SK-N-SH treated with all-trans-retinoic acid at 6 μM for 48 hours (cell line): Measurements from ENCODE around the gene SNAP25.
A peak's percentile ranks its signal among the peaks of the same experiment; 100 is the strongest.

ENCODE experiments used
- ATAC-seq: fragments of 200-7000 bp; cut with Tn5 transposase; 3 replicates; pipeline ENCODE4 v1.9.1; 2020; ENCODE audit warnings: mild to moderate bottlenecking, moderate library complexity
- BACH2 ChIP-seq: fragments of 250-450 bp; sonication (Bioruptor Pico); IDR thresholded peaks from 2 replicates; pipeline ENCODE4 v1.9.0; 2021; ENCODE audit warnings: mild to moderate bottlenecking, borderline replicate concordance
- CREB5 ChIP-seq: fragments of 250-450 bp; sonication (Bioruptor Pico); IDR thresholded peaks from 2 replicates; pipeline ENCODE4 v1.5.1; 2020; ENCODE audit warnings: low read depth, mild to moderate bottlenecking, moderate library complexity
- CSDC2 ChIP-seq: fragments of 250-450 bp; sonication (Bioruptor Pico); IDR thresholded peaks from 2 replicates; pipeline ENCODE4 v1.5.0; 2020; ENCODE audit warnings: mild to moderate bottlenecking, moderate library complexity
- CSRNP3 ChIP-seq: fragments of 250-450 bp; sonication (Bioruptor Pico); IDR thresholded peaks from 2 replicates; pipeline ENCODE4 v1.5.1; 2021; ENCODE audit warnings: mild to moderate bottlenecking, moderate library complexity
- GLIS3 ChIP-seq: fragments of 250-450 bp; sonication (Bioruptor Pico); IDR thresholded peaks from 2 replicates; pipeline ENCODE4 v1.5.0; 2020; ENCODE audit warnings: mild to moderate bottlenecking, moderate library complexity
- ISL1 ChIP-seq: fragments of 250-450 bp; sonication (Bioruptor Pico); IDR thresholded peaks from 2 replicates; pipeline ENCODE4 v2.1.2; 2022; ENCODE audit warnings: mild to moderate bottlenecking, moderate library complexity
- PATZ1 ChIP-seq: fragments of 250-450 bp; sonication (Bioruptor Pico); IDR thresholded peaks from 2 replicates; pipeline ENCODE4 v1.8.0; 2020; ENCODE audit warnings: mild to moderate bottlenecking, moderate library complexity, borderline replicate concordance
- POU6F1 ChIP-seq: fragments of 250-450 bp; sonication (Bioruptor Pico); IDR thresholded peaks from 2 replicates; pipeline ENCODE4 v1.8.0; 2021; ENCODE audit warnings: low read depth, mild to moderate bottlenecking, moderate library complexity, borderline replicate concordance
- PPARA ChIP-seq: fragments of 250-450 bp; sonication (Bioruptor Pico); IDR thresholded peaks from 2 replicates; pipeline ENCODE4 v1.5.0; 2020; ENCODE audit warnings: mild to moderate bottlenecking, borderline replicate concordance
- TCF4 ChIP-seq: fragments of 250-450 bp; sonication (Bioruptor Pico); IDR thresholded peaks from 2 replicates; pipeline ENCODE4 v1.8.0; 2021; ENCODE audit warnings: mild to moderate bottlenecking, moderate library complexity, borderline replicate concordance
- TOX ChIP-seq: fragments of 250-450 bp; sonication (Bioruptor Pico); IDR thresholded peaks from 2 replicates; pipeline ENCODE4 v1.8.0; 2021; ENCODE audit warnings: mild to moderate bottlenecking, moderate library complexity, borderline replicate concordance
- TSHZ2 ChIP-seq: fragments of 250-450 bp; sonication (Bioruptor Pico); IDR thresholded peaks from 2 replicates; pipeline ENCODE4 v1.5.0; 2020; ENCODE audit warnings: mild to moderate bottlenecking, moderate library complexity
- ZC3H10 ChIP-seq: fragments of 250-450 bp; sonication (Bioruptor Pico); IDR thresholded peaks from 2 replicates; pipeline ENCODE4 v1.5.1; 2021; ENCODE audit warnings: mild to moderate bottlenecking, moderate library complexity
- ZFP3 ChIP-seq: fragments of 250-450 bp; sonication (Bioruptor Pico); IDR thresholded peaks from 2 replicates; pipeline ENCODE4 v1.5.0; 2020; ENCODE audit warnings: mild to moderate bottlenecking, moderate library complexity
- ZFP30 ChIP-seq: fragments of 450-650 bp; formaldehyde crosslinking; IDR thresholded peaks from 2 replicates; pipeline ENCODE4 v1.5.0; 2022; ENCODE audit warnings: mild to moderate bottlenecking, moderate library complexity
- ZNF8 ChIP-seq: fragments of 450-650 bp; formaldehyde crosslinking; IDR thresholded peaks from 2 replicates; pipeline ENCODE4 v1.5.0; 2020; ENCODE audit warnings: mild to moderate bottlenecking, moderate library complexity

SNAP25 gene

GRCh38 chr20:10303852-10304251, 85.2 kb downstream of the SNAP25 start:
- no peak; the same call in 2 of the 3 replicates for ATAC-seq
- TF ChIP-seq POU6F1 (CRISPR knock-in tag) (no peak), ZC3H10 (peak; percentile 70; the same call in 1 of the 2 replicates), TCF4 (CRISPR knock-in tag) (0 out of 2 replicates have a peak, but pooled peaks have one; percentile 33), ISL1 (CRISPR knock-in tag) (peak; percentile 56; the same call in 1 of the 2 replicates), TSHZ2 (peak; percentile 8; the same call in 1 of the 2 replicates), PATZ1 (no peak), CSRNP3 (CRISPR knock-in tag) (no peak)

GRCh38 chr20:10304471-10305046, 85.9 kb downstream of the SNAP25 start:
- no peak for ATAC-seq
- no peak for TF ChIP-seq CSDC2 (CRISPR knock-in tag)
- TF ChIP-seq BACH2 (CRISPR knock-in tag), result no peak
- TF ChIP-seq TCF4 (CRISPR knock-in tag), result no peak

- ATAC-seq, result peak; percentile 56
- TF ChIP-seq POU6F1 (CRISPR knock-in tag), result no peak
- TF ChIP-seq ZNF8 (CRISPR knock-in tag), result no peak
- TF ChIP-seq PPARA (CRISPR knock-in tag), result no peak
- TF ChIP-seq ISL1 (CRISPR knock-in tag), result peak; percentile 92
- TF ChIP-seq PATZ1, result peak; percentile 72; the same call in 1 of the 2 replicates
- TF ChIP-seq GLIS3 (CRISPR knock-in tag), result no peak
- TF ChIP-seq ZFP30 (CRISPR knock-in tag), result no peak
- TF ChIP-seq ZFP3, result no peak
- no peak; the same call in 1 of the 2 replicates for TF ChIP-seq CREB5 (CRISPR knock-in tag)
- peak; percentile 48; the same call in 1 of the 2 replicates for TF ChIP-seq TOX (CRISPR knock-in tag)
These were observed 88.1 kb downstream of the SNAP25 start for GRCh38 chr20:10306440-10307358.
